Spinal cord (tissue), 10 donors: ENCODE results near the gene FGG. TPM values are rescaled to one million over a fixed set of nuclear protein-coding genes. Genes with fewer than 3 reads are reported as not detected.

Experiments used
- DNase-seq, 6 donors: peaks; one replicate each; pipeline versions ENCODE4 v3.0.0 to v3.0.0-alpha.2; 2013 to 2015; ENCODE audit warnings: low spot score in 6 of 6, low read depth in 4 of 6
- H3K27ac ChIP-seq: one replicate; pipeline ENCODE4 v1.5.1; 2013; ENCODE audit warnings: low read depth, low read length, control low read depth
- H3K27me3 ChIP-seq: one replicate; pipeline ENCODE4 v1.6.1; 2013; ENCODE audit warnings: low read length; ENCODE audit not compliant: control insufficient read depth, insufficient read depth
- H3K36me3 ChIP-seq: one replicate; pipeline ENCODE4 v1.6.1; 2013; ENCODE audit warnings: low read length; ENCODE audit not compliant: control insufficient read depth, insufficient read depth
- H3K4me1 ChIP-seq: one replicate; pipeline ENCODE4 v1.6.1; 2013; ENCODE audit warnings: low read length; ENCODE audit not compliant: control insufficient read depth, insufficient read depth
- H3K4me3 ChIP-seq: one replicate; pipeline ENCODE4 v1.5.1; 2013; ENCODE audit warnings: low read depth, low read length, control low read depth
- H3K9me3 ChIP-seq: one replicate; pipeline ENCODE4 v1.6.1; 2013; ENCODE audit warnings: low read length; ENCODE audit not compliant: control insufficient read depth, insufficient read depth
- WGBS: methylation state at CpG from one replicate; pipeline ENCODE4 v1.1.5; 2013; ENCODE audit warnings: missing lambda C conversion rate; ENCODE audit not compliant: insufficient coverage; 5-methylcytosine and 5-hydroxymethylcytosine counted together
- polyA plus RNA-seq, 2 donors: library from polyadenylated mRNA; unstranded; fragments of 120-200 nt; gene quantifications; one replicate each; pipeline ENCODE4 v1.2.1, GENCODE V29; 2013; ENCODE audit not compliant: insufficient read length in 2 of 2
- total RNA-seq, 2 donors: library from RNA; depleted of rRNA in 1 of 2; stranded (reverse); fragments of 120-200 nt in 1 of 2; fragments of >200 nt in 1 of 2; gene quantifications; one replicate each; pipeline versions ENCODE4 v1.2.3 to v1.2.4, GENCODE V29; 2013 to 2014
- donor health status: healthy.

Gene FGG
- total and polyA plus RNA-seq, 4 donors: 1.4 TPM; not detected in 3

GRCh38 chr4:154588198-154588597 is 24.3 kb downstream of the FGG start:
- no CpG with 5 or more reads among the region's 2 CpGs for WGBS

GRCh38 chr4:154586296-154587033 is 26.0 kb downstream of the FGG start:
- Histone ChIP-seq H3K27me3 (no peaks in the 10 kb centered on the region), H3K4me3 (no peak overlapping the region), H3K27ac (no peak overlapping the region), H3K9me3 (no peaks in the 10 kb centered on the region), H3K36me3 (no peaks in the 10 kb centered on the region), H3K4me1 (no peaks in the 10 kb centered on the region)
- WGBS: 97% methylated on average over 8 of the region's 13 CpGs
- DNase-seq: no peak

More at GRCh38 chr4:154588198-154588597, 24.3 kb downstream of the FGG start:
- H3K27ac ChIP-seq: no peak overlapping the region
- no peak overlapping the region for H3K4me3 ChIP-seq
- H3K4me1 ChIP-seq: no peaks in the 10 kb centered on the region
- H3K36me3 ChIP-seq: no peaks in the 10 kb centered on the region
- DNase-seq: no peak
- no peaks in the 10 kb centered on the region for H3K9me3 ChIP-seq
- no peaks in the 10 kb centered on the region for H3K27me3 ChIP-seq

GRCh38 chr4:154585369-154586018 is 27.0 kb downstream of the FGG start:
- H3K4me1 ChIP-seq: no peaks in the 10 kb centered on the region
- no peaks in the 10 kb centered on the region for H3K36me3 ChIP-seq
- DNase-seq: no peak
- no peaks in the 10 kb centered on the region for H3K9me3 ChIP-seq
- no peak overlapping the region for H3K27ac ChIP-seq
- 97% methylated on average over 6 of the region's 10 CpGs for WGBS
- H3K4me3 ChIP-seq: no peak overlapping the region
- H3K27me3 ChIP-seq: no peaks in the 10 kb centered on the region

GRCh38 chr4:154584259-154584658 is 28.2 kb downstream of the FGG start:
- no peaks in the 10 kb centered on the region for H3K9me3 ChIP-seq
- H3K36me3 ChIP-seq: no peaks in the 10 kb centered on the region
- H3K27ac ChIP-seq: no peak overlapping the region
- WGBS: no CpG with 5 or more reads among the region's 5 CpGs
- no peaks in the 10 kb centered on the region for H3K4me1 ChIP-seq
- no peaks in the 10 kb centered on the region for H3K27me3 ChIP-seq
- H3K4me3 ChIP-seq: no peak overlapping the region
- no peak for DNase-seq

GRCh38 chr4:154583677-154584076 is 28.8 kb downstream of the FGG start:
- Histone ChIP-seq H3K9me3 (no peaks in the 10 kb centered on the region), H3K4me1 (no peaks in the 10 kb centered on the region), H3K27ac (no peak overlapping the region), H3K4me3 (no peak overlapping the region), H3K36me3 (no peaks in the 10 kb centered on the region), H3K27me3 (no peaks in the 10 kb centered on the region)
- DNase-seq: no peak

GRCh38 chr4:154583230-154583629 is 29.2 kb downstream of the FGG start:
- Histone ChIP-seq H3K4me3 (no peak overlapping the region), H3K36me3 (no peaks in the 10 kb centered on the region), H3K27ac (no peak overlapping the region), H3K9me3 (no peaks in the 10 kb centered on the region), H3K4me1 (no peaks in the 10 kb centered on the region), H3K27me3 (no peaks in the 10 kb centered on the region)
- DNase-seq: no peak
- WGBS: no CpG with 5 or more reads among the region's 3 CpGs

DNA sequence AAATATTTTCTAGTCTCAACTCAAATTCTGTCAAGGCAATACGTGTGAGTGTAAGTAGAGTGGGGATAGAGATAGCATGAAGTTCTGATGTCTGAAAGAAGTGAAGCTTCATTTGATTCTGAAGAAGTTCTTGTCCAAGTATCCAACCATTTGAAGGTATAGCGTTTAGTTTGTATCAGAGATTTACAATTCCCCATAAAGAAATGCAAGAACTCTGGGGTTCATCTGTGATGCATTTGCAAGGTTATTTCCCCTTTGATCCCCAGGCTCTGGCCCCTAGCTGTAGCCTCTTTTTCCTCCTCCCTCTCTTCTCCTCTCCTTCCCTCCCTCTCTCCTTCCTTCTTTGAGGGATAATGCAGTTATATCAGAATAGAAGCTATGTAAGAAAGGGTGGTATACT is 29.7 kb downstream of the FGG start:
- WGBS: no CpG with 5 or more reads among the region's 2 CpGs
- Histone ChIP-seq H3K4me3 (no peak overlapping the region), H3K9me3 (no peaks in the 10 kb centered on the region), H3K27me3 (no peaks in the 10 kb centered on the region), H3K36me3 (no peaks in the 10 kb centered on the region), H3K4me1 (no peaks in the 10 kb centered on the region), H3K27ac (no peak overlapping the region)
- DNase-seq: no peak

- DNase-seq: no peak
- Histone ChIP-seq H3K4me3 (no peak overlapping the region), H3K36me3 (no peaks in the 10 kb centered on the region), H3K27ac (no peak overlapping the region), H3K27me3 (no peaks in the 10 kb centered on the region), H3K4me1 (no peaks in the 10 kb centered on the region), H3K9me3 (no peaks in the 10 kb centered on the region)
These were observed 32.5 kb downstream of the FGG start for GRCh38 chr4:154579927-154580326.

DNA sequence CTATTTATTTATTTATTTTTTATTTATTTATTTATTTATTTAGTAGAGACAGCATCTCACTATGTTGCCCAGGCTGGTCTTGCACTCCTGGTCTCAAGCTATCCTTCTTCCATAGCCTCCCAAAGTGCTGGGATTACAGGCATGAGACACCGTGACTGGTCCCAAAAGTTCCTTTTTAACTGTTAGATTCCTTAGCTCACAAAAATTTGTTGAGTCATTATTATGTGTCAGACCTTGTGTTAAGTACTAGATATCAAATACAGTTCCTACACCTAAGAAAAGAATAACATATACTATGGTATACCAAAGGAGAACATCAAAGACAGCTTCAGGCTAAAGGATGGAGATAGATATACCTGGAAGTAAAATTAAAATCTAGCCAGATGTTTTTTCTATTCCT is 33.5 kb downstream of the FGG start:
- no CpG with 5 or more reads among the region's 1 CpG for WGBS
- Histone ChIP-seq H3K9me3 (no peaks in the 10 kb centered on the region), H3K27ac (no peak overlapping the region), H3K36me3 (no peaks in the 10 kb centered on the region), H3K27me3 (no peaks in the 10 kb centered on the region), H3K4me3 (no peak overlapping the region), H3K4me1 (no peaks in the 10 kb centered on the region)
- no peak for DNase-seq

GRCh38 chr4:154577324-154577723 is 35.1 kb downstream of the FGG start:
- 83% methylated on average over 2 of the region's 2 CpGs for WGBS

More at GRCh38 chr4:154577324-154577723, 35.1 kb downstream of the FGG start:
- no peaks in the 10 kb centered on the region for H3K9me3 ChIP-seq
- H3K4me3 ChIP-seq: no peak overlapping the region
- H3K4me1 ChIP-seq: no peaks in the 10 kb centered on the region
- no peak for DNase-seq
- no peaks in the 10 kb centered on the region for H3K36me3 ChIP-seq
- H3K27me3 ChIP-seq: no peaks in the 10 kb centered on the region
- no peak overlapping the region for H3K27ac ChIP-seq
